ENCODE results near the gene PIM1.
A peak's percentile ranks its signal among the peaks of the same experiment; 100 is the strongest.
"Not testable (repeated sequence)": the region's sequence is repeated elsewhere in the genome, so short reads cannot be mapped to it uniquely, and the experiment has no call there.

The PIM1 gene

DNA sequence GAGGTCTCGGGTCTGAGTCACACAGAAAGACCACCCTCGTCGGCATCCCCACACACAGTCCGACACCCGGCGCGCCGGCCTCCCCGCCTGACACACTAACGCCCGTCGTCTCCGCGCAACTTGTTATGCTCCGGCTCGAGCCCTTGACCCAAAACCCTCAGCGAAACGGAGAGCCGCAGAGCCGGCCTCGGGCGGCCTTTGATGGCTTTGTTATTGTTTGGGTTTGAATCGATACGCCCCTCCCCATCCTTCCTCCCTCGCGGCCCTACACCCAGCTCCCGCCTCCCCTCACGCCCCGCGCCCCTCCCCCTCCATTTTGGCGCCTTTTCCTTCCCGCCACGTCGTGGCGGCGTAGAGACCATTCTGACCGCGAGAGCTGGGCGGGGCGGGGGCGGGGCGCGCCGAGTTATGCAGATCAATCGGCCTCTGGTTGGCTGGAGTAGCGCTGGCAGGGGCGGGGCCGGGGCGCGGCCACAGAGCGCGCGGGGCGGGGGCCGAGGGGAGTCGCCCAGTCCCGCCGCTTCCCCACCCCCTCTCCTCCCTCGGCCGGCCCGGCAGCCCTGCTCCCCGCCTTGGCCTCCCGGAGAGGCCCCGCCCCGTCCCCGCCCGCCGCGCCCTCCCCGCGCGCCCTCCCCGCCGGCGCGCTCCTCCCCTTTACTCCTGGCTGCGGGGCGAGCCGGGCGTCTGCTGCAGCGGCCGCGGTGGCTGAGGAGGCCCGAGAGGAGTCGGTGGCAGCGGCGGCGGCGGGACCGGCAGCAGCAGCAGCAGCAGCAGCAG is at the start of gene PIM1:
TSS of gene PIM1 (plus strand) at position 657 of the 777 bp plus-strand sequence. CDS start 424 bp downstream, outside the sequence.
- H3K36me3 ChIP-seq (ENCODE audit: control insufficient read depth in 1 of 2, insufficient read depth in 2 of 2, low read length in 2 of 2) = peaks cover 24 to 27% of the 10 kb centered on the region in 2 donors
- peak within 1 kb of the TSS; percentile 84 to 93 for H3K4me3 ChIP-seq (ENCODE audit: low read depth in 1 of 2, low read length in 2 of 2)
- peaks cover 0 to 25% of the 10 kb centered on the region in 2 donors for H3K4me1 ChIP-seq (ENCODE audit: control insufficient read depth in 1 of 2, insufficient read depth in 2 of 2, low read length in 2 of 2)
- H3K27me3 ChIP-seq (ENCODE audit: low read depth, low read length) = no peaks in the 10 kb centered on the region
- no peaks in the 10 kb centered on the region for H3K9me3 ChIP-seq (ENCODE audit: control insufficient read depth in 1 of 2, low read length in 2 of 2)
- peak within 1 kb of the TSS; percentile 98 for H3K27ac ChIP-seq (ENCODE audit: low read length)

DNA sequence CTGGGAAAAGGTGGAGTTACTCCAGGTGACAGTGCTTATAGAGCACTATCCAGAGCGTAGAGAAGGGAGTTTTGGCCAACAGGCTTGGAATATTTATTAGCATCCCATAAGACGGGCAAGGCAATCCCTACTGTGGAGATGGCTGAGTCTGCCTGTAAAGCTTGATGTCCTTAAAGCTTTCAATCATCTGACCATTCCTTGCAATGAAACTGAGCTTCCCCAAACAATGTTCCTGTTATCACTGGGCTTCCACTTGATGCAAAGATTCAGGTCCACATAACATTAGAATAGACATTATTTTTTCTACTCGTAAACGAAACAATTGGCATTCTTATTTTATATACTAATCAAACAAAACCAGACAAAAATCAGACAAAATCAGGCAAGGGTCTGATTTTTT is 48.4 kb upstream of the PIM1 start:
- Histone ChIP-seq H3K4me1 (ENCODE audit: control insufficient read depth in 1 of 2, insufficient read depth in 2 of 2, low read length in 2 of 2) (no peaks in the 10 kb centered on the region), H3K4me3 (ENCODE audit: low read depth in 1 of 2, low read length in 2 of 2) (no peak overlapping the region), H3K36me3 (ENCODE audit: control insufficient read depth in 1 of 2, insufficient read depth in 2 of 2, low read length in 2 of 2) (no peaks in the 10 kb centered on the region), H3K27ac (ENCODE audit: low read length) (no peak overlapping the region), H3K9me3 (ENCODE audit: control insufficient read depth in 1 of 2, low read length in 2 of 2) (no peaks in the 10 kb centered on the region), H3K27me3 (ENCODE audit: low read depth, low read length) (no peaks in the 10 kb centered on the region)

DNA sequence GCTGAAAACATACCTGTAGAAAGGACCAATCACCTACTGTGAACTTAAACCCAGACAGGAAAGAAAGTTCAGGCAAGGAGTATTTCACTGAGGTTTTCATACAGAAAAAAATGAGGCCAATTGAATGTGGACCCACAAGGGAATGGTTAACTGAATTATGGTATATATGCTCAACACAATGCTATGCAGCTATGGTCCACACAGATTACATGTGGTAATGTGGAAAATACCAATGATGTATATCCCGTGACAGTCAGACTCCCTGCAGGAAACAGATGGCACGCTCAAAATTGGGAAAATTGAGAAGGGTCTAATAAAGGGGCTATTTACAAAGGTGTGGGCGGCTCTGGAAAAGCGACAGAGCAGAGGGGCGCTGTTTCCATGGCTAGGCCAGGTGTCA is 47.1 kb upstream of the PIM1 start:
- no peaks in the 10 kb centered on the region for H3K27me3 ChIP-seq (ENCODE audit: low read depth, low read length)
- no peaks in the 10 kb centered on the region for H3K36me3 ChIP-seq (ENCODE audit: control insufficient read depth in 1 of 2, insufficient read depth in 2 of 2, low read length in 2 of 2)
- no peaks in the 10 kb centered on the region for H3K9me3 ChIP-seq (ENCODE audit: control insufficient read depth in 1 of 2, low read length in 2 of 2)
- H3K27ac ChIP-seq (ENCODE audit: low read length) = no peak overlapping the region
- no peaks in the 10 kb centered on the region for H3K4me1 ChIP-seq (ENCODE audit: control insufficient read depth in 1 of 2, insufficient read depth in 2 of 2, low read length in 2 of 2)
- no peak overlapping the region for H3K4me3 ChIP-seq (ENCODE audit: low read depth in 1 of 2, low read length in 2 of 2)

DNA sequence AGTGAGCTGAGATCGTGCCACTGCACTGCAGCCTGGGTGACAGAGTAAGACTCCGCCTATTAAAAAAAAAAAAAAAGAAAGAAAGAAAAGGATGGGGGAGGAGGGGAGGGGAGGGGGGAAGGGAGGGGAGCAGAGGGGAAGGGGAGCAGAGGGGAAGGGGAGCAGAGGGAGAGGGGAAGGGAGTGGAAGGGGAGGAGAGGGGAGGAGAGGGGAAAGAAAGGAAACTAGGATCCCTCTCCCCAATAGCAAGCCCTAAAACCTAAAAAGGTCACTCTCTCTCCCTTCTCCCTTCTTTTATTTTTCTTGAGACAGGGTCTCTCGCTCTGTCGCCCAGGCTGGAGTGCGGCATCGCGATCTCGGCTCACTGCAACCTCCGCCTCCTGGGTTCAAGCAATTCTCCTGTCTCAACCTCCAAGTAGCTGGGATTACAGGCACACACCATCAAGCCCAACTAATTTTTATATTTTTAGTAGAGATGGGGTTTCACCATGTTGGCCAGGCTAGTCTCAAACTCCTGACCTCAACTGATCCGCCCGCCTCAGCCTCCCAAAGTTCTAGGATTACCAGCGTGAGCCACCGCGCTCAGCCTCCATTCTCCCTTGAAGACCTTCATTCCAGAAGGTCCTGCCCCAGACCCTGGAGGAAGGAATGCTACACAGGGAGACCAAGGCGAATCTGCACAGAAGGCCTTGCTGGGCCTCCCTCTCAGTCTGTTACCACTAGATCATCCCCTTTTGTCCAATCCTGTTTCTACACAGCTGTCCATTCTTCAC is 45.8 kb upstream of the PIM1 start:
- Histone ChIP-seq H3K4me1 (ENCODE audit: control insufficient read depth in 1 of 2, insufficient read depth in 2 of 2, low read length in 2 of 2) (no peaks in the 10 kb centered on the region), H3K4me3 (ENCODE audit: low read depth in 1 of 2, low read length in 2 of 2) (no peak overlapping the region), H3K9me3 (ENCODE audit: control insufficient read depth in 1 of 2, low read length in 2 of 2) (no peaks in the 10 kb centered on the region), H3K27ac (ENCODE audit: low read length) (no peak overlapping the region), H3K36me3 (ENCODE audit: control insufficient read depth in 1 of 2, insufficient read depth in 2 of 2, low read length in 2 of 2) (no peaks in the 10 kb centered on the region), H3K27me3 (ENCODE audit: low read depth, low read length) (no peaks in the 10 kb centered on the region)

DNA sequence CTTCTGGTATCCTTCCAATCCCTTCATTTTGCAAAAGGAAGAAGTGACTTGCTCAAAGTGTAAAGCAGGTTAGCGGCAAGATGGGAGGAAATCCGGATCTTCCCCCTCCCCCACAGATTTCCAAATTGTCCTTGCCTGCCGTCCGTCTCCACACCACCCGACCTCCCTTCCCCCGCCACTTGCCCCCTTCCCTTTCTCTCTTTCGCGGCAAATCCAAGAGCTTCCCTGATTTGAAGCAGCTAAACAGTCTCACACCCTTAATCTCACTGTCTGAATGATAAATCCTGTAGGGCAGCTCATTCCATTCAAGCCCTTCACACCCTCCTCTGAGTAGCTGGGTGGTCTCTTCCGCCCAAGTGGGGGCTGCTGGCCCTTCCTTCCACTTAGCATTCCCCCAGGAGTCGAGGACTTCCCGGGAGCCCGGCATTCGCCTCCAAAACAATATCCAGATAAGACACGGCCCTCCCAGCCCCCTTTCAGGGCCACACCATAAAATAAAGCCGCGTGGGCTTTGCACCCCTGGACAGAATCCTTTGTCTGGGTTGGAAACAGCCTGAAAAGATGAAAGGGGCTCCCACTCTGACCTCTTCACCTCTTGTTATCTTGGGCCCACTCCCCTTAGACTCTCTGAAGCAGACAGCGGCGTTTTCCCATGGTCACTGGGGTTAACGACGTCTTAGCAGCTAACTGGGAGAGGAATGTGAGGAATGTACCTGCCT is 44.0 kb upstream of the PIM1 start:
- Histone ChIP-seq H3K4me3 (ENCODE audit: low read depth in 1 of 2, low read length in 2 of 2) (no peak overlapping the region), H3K27ac (ENCODE audit: low read length) (no peak overlapping the region), H3K27me3 (ENCODE audit: low read depth, low read length) (no peaks in the 10 kb centered on the region)

DNA sequence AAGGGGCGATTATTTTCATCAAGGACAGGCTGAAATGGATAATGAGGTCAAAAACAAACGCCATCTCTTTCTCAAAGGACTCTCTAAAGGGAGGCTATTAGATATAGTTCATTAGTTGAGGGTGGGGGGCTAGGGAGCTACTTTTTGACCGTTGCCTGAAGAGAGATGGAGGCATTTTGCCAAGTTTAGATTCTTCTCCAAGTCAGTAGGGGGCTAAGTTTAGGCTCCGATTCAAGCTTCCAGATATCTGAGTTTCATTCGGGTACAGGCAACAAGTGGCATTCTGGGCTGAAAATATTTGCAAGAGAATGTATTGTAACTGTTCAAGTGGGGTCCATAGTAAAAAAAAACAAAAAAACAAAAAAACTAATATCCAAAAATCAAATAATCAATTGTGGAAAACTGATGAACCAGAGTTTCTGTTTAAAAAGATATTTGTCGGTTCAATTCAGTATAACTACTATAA is 43.4 kb upstream of the PIM1 start:
- Histone ChIP-seq H3K4me3 (ENCODE audit: low read depth in 1 of 2, low read length in 2 of 2) (no peak overlapping the region), H3K9me3 (ENCODE audit: control insufficient read depth in 1 of 2, low read length in 2 of 2) (no peaks in the 10 kb centered on the region), H3K36me3 (ENCODE audit: control insufficient read depth in 1 of 2, insufficient read depth in 2 of 2, low read length in 2 of 2) (no peaks in the 10 kb centered on the region), H3K27ac (ENCODE audit: low read length) (no peak overlapping the region), H3K27me3 (ENCODE audit: low read depth, low read length) (no peaks in the 10 kb centered on the region), H3K4me1 (ENCODE audit: control insufficient read depth in 1 of 2, insufficient read depth in 2 of 2, low read length in 2 of 2) (peaks cover 4 to 8% of the 10 kb centered on the region in 2 donors)

More for the DNA sequence above, 44.0 kb upstream of the PIM1 start:
- no peaks in the 10 kb centered on the region for H3K36me3 ChIP-seq (ENCODE audit: control insufficient read depth in 1 of 2, insufficient read depth in 2 of 2, low read length in 2 of 2)
- H3K9me3 ChIP-seq (ENCODE audit: control insufficient read depth in 1 of 2, low read length in 2 of 2) = no peaks in the 10 kb centered on the region
- peaks cover 0 to 8% of the 10 kb centered on the region in 2 donors for H3K4me1 ChIP-seq (ENCODE audit: control insufficient read depth in 1 of 2, insufficient read depth in 2 of 2, low read length in 2 of 2)

DNA sequence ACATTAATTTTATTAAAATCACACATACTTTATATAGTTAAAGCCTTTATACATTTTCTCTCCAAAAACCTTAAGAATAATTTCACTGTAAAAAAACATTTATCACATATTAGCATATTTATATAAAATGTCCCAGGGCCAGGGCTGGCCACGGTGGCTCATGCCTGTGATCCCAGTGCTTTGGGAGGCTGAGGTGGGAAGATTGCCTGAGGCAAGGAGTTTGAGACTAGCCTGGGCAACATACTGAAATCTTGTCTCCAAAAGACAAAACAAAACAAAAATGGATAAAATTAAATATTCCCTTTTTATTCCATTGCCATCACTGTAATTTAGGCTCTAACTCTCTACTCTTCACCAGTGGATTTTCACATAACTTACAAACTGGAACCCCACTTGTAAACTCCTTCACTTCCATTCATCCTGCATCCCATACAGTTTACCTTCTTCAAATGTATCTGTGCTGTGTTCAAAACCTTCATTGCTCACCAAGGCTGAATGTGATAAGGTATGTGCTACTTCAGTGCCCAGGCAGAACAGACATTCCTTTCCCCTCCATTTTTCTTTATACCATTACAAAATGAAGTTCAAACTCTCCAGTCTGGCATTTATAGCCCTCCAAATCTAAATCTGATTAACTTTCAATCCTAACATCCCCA is 42.9 kb upstream of the PIM1 start:
- H3K9me3 ChIP-seq (ENCODE audit: control insufficient read depth in 1 of 2, low read length in 2 of 2) = no peaks in the 10 kb centered on the region
- H3K36me3 ChIP-seq (ENCODE audit: control insufficient read depth in 1 of 2, insufficient read depth in 2 of 2, low read length in 2 of 2) = no peaks in the 10 kb centered on the region
- no peak overlapping the region for H3K4me3 ChIP-seq (ENCODE audit: low read depth in 1 of 2, low read length in 2 of 2)
- H3K27me3 ChIP-seq (ENCODE audit: low read depth, low read length) = no peaks in the 10 kb centered on the region
- H3K27ac ChIP-seq (ENCODE audit: low read length) = no peak overlapping the region
- peaks cover 6 to 8% of the 10 kb centered on the region in 2 donors for H3K4me1 ChIP-seq (ENCODE audit: control insufficient read depth in 1 of 2, insufficient read depth in 2 of 2, low read length in 2 of 2)

GRCh38 chr6:37127961-37128862 is 41.7 kb upstream of the PIM1 start:
- Histone ChIP-seq H3K27me3 (ENCODE audit: low read depth, low read length) (no peaks in the 10 kb centered on the region), H3K4me3 (ENCODE audit: low read depth in 1 of 2, low read length in 2 of 2) (no peak overlapping the region), H3K36me3 (ENCODE audit: control insufficient read depth in 1 of 2, insufficient read depth in 2 of 2, low read length in 2 of 2) (no peaks in the 10 kb centered on the region), H3K4me1 (ENCODE audit: control insufficient read depth in 1 of 2, insufficient read depth in 2 of 2, low read length in 2 of 2) (peaks cover 6 to 8% of the 10 kb centered on the region in 2 donors), H3K27ac (ENCODE audit: low read length) (peak overlapping the region; percentile 20), H3K9me3 (ENCODE audit: control insufficient read depth in 1 of 2, low read length in 2 of 2) (no peaks in the 10 kb centered on the region)

DNA sequence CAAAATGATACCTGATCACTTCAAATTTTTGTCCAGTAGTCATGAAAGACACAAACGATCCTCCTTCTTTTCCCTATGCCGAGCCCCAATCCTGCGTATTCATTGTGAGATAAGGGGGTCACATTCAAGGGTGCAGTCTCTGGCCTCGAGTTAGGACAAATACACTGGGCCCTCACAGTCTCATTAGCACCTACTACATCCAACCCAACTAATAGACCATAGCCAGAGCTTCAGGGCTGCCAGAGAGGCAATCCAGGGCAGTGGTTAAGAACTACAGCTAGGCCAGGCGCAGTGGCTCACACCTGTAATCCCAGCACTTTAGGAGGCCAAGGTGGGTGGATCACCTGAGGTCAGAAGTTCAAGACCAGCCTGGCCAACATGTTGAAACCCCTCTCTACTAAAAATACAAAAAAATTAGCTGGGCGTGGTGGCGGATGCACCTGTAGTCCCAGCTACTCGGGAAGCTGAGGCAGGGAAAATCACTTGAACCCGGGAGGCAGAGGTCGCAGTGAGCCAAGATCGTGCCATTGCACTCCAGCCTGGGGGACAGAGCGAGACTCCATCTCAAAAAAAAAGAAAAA is 41.0 kb upstream of the PIM1 start:
- not testable (repeated sequence) for H3K27ac ChIP-seq (ENCODE audit: low read length); H3K4me3 ChIP-seq (ENCODE audit: low read depth in 1 of 2, low read length in 2 of 2); H3K4me1 ChIP-seq (ENCODE audit: control insufficient read depth in 1 of 2, insufficient read depth in 2 of 2, low read length in 2 of 2); H3K27me3 ChIP-seq (ENCODE audit: low read depth, low read length); H3K9me3 ChIP-seq (ENCODE audit: control insufficient read depth in 1 of 2, low read length in 2 of 2); H3K36me3 ChIP-seq (ENCODE audit: control insufficient read depth in 1 of 2, insufficient read depth in 2 of 2, low read length in 2 of 2)

GRCh38 chr6:37129566-37129965 is 40.4 kb upstream of the PIM1 start:
- Histone ChIP-seq H3K4me3 (ENCODE audit: low read depth in 1 of 2, low read length in 2 of 2) (no peak overlapping the region), H3K9me3 (ENCODE audit: control insufficient read depth in 1 of 2, low read length in 2 of 2) (no peaks in the 10 kb centered on the region), H3K27ac (ENCODE audit: low read length) (peak overlapping the region; percentile 59), H3K4me1 (ENCODE audit: control insufficient read depth in 1 of 2, insufficient read depth in 2 of 2, low read length in 2 of 2) (peaks cover 6 to 8% of the 10 kb centered on the region in 2 donors), H3K27me3 (ENCODE audit: low read depth, low read length) (no peaks in the 10 kb centered on the region), H3K36me3 (ENCODE audit: control insufficient read depth in 1 of 2, insufficient read depth in 2 of 2, low read length in 2 of 2) (no peaks in the 10 kb centered on the region)

Data from muscle layer of duodenum (tissue), 2 donors.